Measurements from ENCODE around the gene IL1RAPL2. TPM values are rescaled to one million over a fixed set of nuclear protein-coding genes. Genes with fewer than 3 reads are reported as not detected.

Gene IL1RAPL2
- total RNA-seq, 1 experiment from 2014 or later, result not detected

DNA sequence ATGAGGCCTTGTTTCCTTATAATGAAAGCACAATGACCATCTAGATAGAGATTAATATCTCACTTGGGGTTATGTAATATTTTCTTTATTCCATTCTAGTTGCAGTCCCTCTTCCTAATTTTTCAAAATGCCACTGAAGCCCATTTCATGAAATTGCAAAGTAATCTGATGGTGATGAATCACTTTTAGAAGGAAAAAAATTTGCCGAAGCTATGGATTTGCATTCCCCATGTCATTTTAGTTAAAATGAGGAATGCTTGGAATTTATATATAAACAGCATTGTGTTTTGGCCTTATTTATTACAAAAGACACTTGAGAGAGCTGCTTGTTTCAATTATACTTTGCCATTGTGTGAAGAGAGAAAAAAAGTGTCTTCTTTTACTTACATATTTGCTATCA, 896.2 kb downstream of the IL1RAPL2 start:
- no peak for DNase-seq (ENCODE audit: low read depth)

DNA sequence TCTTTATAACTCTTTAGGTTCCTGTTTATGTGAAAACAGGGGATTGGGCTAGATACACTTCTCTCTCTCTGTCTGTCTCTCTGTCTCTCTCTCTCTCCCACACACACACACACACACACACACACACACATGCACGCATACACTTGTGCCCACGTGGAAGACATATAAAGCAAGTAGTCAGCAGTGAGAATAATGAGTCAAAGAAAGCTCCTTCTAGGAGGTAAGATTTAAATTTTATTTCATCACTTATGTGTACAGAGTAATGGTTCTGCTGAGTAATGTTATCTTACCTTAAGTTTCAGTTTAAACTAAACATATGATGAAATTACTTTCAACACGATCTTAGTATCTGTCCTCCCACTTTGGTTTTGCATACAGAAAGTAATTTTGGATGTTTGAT, 897.5 kb downstream of the IL1RAPL2 start:
- no peak for DNase-seq (ENCODE audit: low read depth)

DNA sequence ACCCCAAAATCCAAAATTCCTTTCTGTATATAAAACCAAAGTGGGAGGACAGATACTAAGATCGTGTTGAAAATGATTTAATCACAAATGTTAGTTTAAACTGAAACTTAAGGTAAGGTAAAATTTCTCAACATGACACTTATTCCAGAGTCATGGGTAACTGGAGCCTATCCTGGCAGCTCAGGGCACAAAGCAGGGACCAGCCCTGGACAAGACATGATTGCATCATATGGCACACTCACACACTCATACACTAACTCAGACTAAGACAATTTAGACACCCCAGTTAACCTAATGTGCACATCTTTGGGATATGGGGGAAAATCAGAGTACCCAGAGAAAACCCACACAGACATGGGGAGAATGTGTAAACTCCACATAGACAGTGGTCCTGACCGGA, 898.6 kb downstream of the IL1RAPL2 start:
- DNase-seq (ENCODE audit: low read depth), result no peak

DNA sequence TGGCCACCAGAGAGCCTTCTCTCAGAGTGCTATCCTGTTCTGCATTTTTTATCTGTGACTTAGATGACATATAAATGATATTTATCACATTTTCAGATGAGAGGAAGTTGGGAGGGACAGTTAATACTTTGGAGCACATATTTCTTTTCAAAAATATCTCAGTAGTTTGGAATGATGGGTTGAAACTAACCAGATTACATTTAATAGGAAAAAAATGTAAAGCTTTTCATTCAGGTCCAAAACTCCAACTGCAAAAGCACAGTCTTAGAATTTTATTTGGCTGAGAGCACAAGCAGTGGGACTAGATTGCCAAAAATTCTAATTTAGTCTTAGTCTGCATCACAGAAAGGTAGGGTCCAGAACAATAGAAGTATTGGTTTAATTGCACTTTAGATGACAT, 902.7 kb downstream of the IL1RAPL2 start:
- no peak for DNase-seq (ENCODE audit: low read depth)

DNA sequence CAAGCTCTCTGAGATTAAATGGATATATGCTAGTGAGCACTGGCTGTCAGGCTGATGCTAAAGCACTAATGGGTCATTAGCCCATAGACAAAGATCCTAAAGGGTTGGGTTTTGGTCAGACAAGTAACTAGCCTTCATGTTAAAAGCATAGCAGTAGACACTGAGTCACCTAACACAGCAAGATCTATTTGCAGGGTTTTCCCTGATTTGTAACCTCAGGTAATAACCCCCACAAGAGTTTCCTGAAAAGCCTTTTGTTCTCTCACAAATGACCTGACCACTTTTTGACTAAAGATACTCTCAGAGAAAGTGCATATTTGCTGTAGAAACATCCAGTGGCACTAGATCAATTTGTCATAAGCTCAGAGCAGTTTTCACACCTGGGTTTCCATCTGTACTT, 905.6 kb downstream of the IL1RAPL2 start:
- DNase-seq (ENCODE audit: low read depth), result no peak

DNA sequence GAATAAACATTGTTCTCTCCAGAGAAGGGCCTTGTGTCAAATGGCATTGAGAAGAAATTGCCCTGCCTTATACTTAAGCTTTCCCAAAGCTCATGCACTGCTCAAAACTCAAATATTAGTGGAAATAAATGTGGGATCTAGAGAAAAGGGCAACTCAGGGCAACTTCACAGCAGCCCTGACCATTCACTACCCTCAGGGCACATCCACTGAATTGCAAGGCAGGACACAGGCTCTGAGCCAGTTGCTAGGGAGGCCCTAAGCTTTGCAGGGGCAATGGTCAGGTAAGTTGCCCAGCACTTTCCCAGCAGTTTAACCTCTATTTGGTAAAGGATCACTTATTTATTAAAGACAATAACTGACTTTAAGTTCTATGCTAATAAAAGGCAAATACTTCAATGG, 909.8 kb downstream of the IL1RAPL2 start:
- no peak for DNase-seq (ENCODE audit: low read depth)

DNA sequence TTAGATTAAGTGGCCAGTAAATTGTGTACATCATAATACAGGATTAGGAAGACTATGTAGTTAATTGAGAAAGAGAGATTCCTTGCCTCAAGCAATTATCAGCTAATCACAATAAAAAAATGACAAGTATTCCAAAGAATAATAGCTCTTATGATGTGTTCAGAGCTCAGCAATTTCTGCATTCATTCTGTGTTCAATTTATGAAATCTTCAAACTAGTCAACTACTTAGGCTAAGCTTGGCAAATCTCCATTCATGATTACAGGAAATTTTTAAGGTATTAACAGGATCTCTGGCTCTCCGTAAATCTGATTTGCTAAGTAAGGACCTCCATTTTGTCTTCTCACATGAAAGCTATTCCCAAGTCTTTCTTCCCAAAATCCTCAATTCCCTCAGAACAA, 911.4 kb downstream of the IL1RAPL2 start:
- DNase-seq (ENCODE audit: low read depth), result no peak

DNA sequence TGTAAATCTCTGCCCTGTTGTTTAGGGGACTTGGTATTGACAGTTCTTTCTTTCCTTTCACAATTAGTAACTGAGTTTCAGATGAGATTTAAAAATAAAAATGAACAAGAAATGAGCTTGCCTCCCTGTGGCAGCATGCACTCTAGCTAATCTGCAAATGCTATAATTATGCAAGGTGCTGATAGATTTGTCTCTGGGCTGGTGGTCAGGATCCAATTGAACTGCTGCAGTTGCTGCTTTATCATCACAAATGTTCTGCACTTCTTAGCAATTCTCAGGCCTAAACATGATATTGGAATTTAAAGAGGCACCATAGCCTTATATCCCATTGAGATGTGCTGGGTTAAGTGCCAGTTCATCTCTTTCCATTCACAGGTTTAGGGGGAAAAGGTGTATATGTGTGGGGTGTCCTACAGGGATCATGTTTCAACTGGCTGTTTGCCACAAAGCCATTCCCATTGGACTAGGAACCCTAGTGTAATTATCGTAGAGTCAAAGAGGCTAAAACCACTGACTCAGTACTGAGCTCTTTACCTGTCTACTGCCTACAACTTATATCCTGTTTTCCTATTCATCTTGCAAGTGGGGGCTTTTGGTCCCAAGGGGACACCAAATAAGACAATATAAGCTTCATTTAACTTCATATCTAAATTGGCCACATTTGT, 914.8 kb downstream of the IL1RAPL2 start:
- DNase-seq (ENCODE audit: low read depth), result no peak

DNA sequence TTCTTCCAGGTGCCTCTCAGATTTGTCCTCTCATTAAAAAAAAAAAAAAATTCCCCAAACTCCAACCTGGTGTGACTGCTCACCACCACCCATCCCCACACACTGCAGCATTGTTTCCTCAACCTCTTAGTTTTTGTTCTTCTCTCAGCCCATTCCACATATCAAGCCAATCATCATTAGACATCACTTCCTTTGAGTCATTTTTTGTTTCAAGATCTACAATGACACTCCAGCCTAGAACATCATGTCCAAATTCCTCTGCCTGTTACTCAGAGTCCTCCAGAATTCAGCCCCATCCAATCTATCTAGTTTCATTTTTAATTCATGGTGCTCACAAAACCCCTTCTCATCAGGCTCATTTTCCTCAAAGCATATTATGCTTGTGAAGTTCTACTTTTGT, 917.0 kb downstream of the IL1RAPL2 start:
- DNase-seq (ENCODE audit: low read depth), result no peak

DNA sequence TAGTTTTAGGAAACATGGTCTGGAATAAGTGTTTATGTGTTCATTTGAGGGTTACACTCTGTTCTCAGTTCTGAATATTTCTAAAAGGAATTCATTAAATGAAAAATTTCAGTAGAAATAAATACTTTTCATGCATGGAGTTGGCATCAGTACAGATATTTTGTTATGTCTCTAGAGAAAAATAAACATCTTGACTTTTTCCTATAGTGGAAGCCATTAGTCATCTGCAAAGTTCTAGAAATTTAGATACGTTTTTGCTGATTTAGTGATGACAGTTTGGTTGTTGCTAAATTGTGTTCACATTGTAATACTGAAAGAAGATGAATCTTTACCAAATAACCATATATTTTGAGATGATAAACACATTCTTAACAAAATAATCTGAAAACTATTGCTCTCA, 922.7 kb downstream of the IL1RAPL2 start:
- no peak for DNase-seq (ENCODE audit: low read depth)

DNA sequence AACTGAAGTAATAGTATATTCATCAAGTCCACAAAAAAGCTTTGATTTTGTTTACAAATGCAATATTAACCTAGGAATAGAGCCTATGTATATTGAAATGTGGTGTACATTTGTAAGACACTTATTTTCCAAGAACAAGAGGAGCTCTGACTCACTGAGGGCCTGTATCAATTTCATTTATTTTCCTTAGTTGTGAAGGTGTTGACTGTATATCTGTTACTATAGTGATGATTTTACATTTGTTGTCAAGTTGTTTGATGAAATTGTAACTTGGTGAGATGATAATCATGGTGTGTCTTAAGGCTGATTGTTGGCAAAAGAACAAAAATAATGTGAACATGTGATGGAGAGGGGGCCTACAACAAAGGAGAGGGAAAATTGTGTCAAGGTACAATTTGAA, 929.4 kb downstream of the IL1RAPL2 start:
- DNase-seq (ENCODE audit: low read depth), result no peak

DNA sequence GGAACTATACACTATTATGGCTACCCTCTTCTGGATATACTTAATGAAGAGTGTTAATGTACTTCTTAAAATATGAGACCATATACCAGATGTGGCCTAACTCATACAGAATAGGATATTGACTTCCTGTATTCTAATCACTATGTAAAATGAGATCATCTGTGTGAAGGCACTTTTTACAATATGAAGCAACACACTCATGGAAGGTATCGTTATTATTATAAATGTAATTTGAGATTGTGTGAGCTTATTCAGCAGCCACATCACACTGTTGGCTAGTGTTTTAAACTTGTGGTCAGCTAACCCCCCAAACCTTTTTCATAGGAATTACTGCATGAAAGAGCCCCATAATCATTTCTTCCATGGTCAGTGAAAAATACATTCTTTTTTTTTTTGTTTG, 936.3 kb downstream of the IL1RAPL2 start:
- no peak for DNase-seq (ENCODE audit: low read depth)

DNA sequence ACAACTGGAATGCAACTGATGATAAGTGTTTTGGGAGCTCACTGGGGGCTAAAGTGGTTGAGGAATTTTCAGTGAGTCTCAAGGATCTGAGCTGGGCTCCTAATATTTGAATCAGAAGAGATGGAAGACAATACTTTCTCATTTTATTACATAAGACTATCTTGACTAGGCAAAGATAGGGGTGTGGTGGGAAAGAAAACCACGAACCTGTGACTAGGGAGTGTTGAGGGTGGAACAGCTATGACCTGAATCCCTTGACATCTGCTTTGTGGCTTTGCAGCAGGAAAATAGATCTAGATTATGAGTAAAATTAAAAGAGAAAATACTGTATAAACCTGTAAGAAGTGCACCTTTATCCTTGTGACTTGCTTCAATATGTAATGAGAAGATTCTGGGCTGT, 949.6 kb downstream of the IL1RAPL2 start:
- no peak for DNase-seq (ENCODE audit: low read depth)

DNA sequence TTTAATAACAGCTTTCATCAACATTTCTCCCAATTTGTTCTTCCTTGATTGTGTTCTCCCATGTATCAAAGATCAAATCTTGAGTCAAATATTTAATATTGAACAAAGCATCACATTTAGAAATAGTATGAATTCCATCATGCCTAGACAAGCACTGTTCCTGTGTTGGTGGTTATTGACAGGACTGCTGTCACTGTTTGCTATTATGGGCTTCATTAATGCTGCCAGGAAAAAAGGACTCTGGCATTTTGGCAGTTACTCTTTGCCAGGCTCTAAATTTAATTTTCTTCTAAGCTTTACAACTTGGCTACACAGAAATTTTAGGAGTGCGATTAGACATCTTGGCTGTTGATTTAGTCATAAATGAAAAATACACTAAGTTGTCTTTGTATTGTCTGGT, 960.4 kb downstream of the IL1RAPL2 start:
- DNase-seq (ENCODE audit: low read depth), result no peak

DNA sequence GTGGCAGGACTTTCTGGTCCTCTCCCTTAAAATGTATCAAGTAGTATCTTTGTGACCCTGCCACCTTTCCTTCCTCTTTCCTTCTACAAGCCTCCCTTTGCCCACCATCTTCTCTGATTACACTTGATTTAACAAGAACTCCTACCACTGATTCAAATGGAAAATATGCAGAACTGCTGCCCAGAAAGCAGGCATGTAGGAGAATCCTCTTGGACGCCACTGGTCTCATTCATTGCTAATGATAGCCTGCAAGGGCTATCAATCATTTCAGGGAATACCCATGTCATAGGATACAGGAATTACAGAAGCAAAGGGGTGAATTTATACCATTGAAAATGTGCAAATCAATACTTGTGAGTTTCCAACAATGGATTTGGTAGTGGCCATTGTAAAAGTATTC, 961.8 kb downstream of the IL1RAPL2 start:
- DNase-seq (ENCODE audit: low read depth), result no peak

DNA sequence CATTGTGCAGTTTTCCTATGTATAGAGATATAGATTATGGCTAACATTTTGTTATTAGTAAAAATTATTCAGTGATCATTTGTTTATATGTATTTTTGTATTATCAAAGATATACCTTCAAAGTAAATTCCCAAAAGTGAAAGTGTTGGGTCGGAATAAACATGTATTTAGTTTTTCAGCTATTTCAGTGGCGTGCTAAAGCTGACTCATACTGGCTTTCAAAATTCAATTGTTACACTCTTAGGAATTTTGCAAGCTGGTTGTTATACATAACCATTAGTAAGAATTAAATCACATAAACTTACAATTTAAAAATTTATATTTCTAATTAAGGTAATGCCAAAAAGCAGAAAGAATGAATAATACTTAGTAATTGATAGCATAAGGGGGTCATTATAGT, 968.0 kb downstream of the IL1RAPL2 start:
- no peak for DNase-seq (ENCODE audit: low read depth)

DNA sequence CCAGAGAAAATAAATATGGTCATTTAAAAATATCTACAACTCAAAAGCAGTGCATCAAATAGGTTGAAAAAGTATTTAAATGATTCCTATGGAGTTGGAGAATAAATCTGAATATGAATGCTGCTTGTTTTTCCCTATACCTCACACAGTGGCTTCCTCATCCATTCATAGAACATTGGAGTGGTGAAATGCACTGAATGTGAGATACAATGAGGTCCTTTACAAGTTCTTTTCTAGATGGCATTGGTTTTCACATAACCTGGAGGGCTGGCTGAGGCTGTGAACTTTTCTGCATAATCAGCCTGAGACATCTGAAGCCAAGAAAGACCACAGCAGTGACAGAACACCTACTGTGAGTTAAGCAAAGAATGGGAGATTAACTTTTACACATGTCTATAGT, 977.3 kb downstream of the IL1RAPL2 start:
- DNase-seq (ENCODE audit: low read depth), result no peak

DNA sequence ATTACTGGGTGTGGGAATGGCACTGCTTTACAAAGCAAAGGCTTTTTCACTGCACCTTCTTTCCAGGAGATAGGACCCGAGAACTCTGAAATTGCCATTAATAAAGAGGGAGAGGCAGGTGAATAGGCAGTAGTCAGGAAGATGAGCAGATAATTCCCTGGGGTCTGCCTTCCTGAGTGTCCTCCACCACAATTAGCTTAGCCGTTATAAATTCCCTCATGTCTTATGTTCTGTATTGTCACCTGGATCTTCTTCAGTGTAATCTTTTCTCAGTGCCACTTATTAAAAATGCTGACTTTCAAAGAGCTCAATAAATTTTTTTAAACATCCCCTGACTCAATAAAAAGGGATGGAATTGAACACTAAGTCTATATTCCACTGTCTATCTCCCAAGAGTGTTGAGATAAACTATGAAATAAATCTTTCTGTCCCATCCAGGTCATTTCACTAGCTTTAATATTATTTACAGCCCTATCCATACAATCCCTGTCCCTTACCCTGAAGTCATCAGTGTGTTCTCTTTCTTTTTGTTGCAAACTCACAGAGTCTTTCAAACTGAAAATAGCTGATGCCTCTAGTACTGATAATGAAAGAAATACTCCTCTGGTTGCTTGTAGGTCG, 984.2 kb downstream of the IL1RAPL2 start:
- DNase-seq (ENCODE audit: low read depth), result no peak

DNA sequence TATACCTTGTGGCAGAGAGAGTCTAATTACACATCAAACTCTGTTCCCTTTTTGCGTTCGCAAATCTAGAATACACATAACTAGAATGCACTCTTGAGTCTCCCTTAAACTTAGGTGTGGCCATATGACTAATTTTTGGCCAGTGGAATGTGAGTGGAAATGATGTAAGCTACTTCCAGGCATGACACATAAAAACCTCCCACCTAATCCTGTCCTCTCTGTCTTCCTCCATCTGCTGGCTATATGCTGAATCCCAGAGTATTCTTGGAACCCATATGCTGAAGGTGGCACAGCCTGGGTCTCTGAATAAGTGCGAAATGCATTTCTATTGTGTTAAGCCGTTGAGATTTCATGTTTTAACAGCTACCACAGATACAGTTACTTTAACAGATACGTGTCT, 986.4 kb downstream of the IL1RAPL2 start:
- DNase-seq (ENCODE audit: low read depth), result peak; percentile 0

DNA sequence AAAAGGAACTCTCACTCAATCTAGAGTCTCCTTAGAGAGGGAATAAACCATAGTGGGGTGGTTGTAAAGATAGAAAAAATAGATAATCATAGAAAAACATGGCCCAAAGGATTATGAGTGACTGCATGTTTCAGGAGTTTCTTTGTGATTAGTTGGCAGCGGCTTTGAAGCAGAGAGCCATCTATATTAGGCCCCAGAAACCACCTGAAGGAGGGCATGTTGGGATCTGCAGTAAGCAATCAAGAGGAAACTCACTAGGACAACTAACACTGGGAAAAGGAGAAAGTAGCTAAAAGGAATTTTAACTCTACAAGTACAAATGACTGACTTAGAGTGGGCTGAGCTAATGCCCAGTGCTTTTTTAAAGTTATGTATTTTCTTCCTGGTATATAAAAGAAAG, 987.1 kb downstream of the IL1RAPL2 start:
- DNase-seq (ENCODE audit: low read depth), result no peak

DNA sequence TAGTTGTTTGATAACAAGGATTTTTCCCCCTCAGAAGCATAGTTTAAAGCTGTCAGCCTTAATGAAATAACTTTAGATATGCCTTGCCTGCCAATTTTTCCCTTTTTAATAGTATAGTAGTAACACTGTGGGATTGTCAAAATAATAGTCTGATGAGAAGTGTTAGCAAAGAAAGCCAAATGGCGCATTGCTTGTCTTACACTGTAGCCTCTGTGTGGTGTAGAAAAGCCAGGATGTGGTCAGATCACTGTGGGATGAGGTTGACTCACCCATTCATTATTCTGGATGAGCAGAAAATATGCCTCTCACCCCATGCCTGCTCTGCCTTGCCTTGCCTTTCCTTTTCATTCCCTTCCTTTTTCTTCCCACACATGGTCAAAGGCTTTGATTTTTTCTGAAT, 998.5 kb downstream of the IL1RAPL2 start:
- peak; percentile 8 for DNase-seq (ENCODE audit: low read depth)

DNA sequence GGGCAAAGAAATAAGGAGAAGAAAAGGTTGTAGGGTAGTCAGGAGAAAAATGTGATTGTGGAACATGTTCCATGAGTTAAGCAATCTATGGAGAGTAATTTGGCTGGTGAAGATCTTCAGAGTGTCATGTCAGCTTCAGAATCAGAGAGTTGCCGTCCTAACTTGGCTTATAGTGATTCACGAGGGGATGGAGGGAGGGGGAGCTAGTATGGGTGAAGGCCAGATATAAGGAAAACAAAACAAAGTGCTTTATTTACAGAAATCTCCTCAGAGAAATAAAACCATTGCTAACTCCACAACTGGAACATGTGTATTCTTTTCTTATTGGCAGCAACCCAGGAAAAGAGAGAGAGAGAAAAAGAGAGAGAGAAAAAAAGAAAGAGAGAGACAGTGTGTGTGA, 999.9 kb downstream of the IL1RAPL2 start:
- DNase-seq (ENCODE audit: low read depth), result no peak

DNA sequence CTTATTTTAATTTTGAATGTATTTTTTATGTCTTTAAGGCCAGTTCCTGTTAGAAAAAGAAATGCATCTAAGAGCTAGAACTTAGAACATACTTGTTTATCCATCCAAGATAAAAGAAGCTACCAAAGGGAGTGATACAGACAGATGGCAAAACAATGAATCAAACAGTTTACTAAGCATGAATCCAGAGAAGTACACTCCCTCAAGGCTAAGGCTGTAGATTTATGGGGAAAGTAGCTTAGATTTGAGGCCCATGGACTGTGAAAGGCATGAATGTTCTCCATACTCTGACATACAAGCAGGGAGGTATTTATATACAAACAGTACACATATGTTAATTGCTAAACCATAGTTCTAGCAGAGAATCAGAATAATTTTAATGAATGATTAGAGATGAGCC, 1001.1 kb downstream of the IL1RAPL2 start:
- no peak for DNase-seq (ENCODE audit: low read depth)

DNA sequence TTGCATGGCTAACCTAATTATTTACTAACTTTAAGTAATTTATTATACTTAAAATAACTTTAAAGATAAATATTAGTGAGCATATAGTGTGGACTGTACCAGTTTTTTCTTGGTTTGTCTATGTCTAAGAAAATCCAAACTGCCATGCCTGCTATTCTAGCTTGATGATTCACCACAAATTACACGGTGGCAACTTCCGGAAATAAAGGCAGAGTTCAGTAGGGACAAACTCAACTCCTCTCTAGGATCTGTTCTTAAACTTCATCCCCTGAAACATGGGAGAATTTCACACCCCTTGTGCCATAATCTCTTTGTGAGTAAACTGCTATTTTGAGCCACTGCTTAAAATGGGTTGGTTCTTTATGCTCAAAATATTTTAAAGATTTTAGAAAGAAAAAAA, 1042.7 kb downstream of the IL1RAPL2 start:
- DNase-seq (ENCODE audit: low read depth), result no peak

Data from M059J (cell line).